H1 (cell line): ENCODE results near the gene ETV2. TPM values are rescaled to one million over a fixed set of nuclear protein-coding genes. Genes with fewer than 3 reads are reported as not detected.

Experiments used
- FOSL1 ChIP-seq: IDR thresholded peaks from 2 replicates; pipeline ENCODE4 v1.6.1; 2011; ENCODE audit warnings: mild to moderate bottlenecking, low read depth, low read length, moderate library complexity; ENCODE audit not compliant: insufficient read depth
- RBBP5 ChIP-seq: IDR thresholded peaks from 2 replicates; pipeline ENCODE4 v1.7.1; 2012; ENCODE audit warnings: low read depth, mild to moderate bottlenecking, inconsistent platforms, low read length, moderate library complexity, borderline replicate concordance
- polyA plus RNA-seq, 7 experiments: library from polyadenylated mRNA; depleted of rRNA in 3 of 7; stranded (reverse) in 5 of 7; unstranded in 2 of 7; fragments of >200 nt in 5 of 7; fragments of 200-250 nt in 2 of 7; gene quantifications; 1 replicate in 5 of 7; 2 replicates in 1 of 7; 4 replicates in 1 of 7; pipeline versions ENCODE4 v1.2.1 to v1.2.3, GENCODE V29; 2011 to 2013; ENCODE audit warnings: missing spikeins in 2 of 7, mixed read lengths in 2 of 7
- total RNA-seq: library from RNA; stranded (reverse); fragmentation: NEBNext Ultra II Directional; extraction: Animal tissue kit (Norgen Biotek cat#: 25700); gene quantifications from 2 replicates; pipeline ENCODE4 v1.2.1, GENCODE V29; 2021
- TF ChIP-seq, protein P1 (sequence below): fragments of 300-600 bp; sonication (generic); IDR thresholded peaks from 2 replicates; pipeline ENCODE4 v1.7.1; 2012; ENCODE audit warnings: low read length, moderate library complexity, mild to moderate bottlenecking, inconsistent platforms; ENCODE audit not compliant: insufficient replicate concordance

ETV2 gene
- total and polyA plus RNA-seq, 2 of the 8 experiments (the other 6 are each of a cell fraction or from before 2014, with no cell fraction given): 0.88 to 1.3 TPM

DNA sequence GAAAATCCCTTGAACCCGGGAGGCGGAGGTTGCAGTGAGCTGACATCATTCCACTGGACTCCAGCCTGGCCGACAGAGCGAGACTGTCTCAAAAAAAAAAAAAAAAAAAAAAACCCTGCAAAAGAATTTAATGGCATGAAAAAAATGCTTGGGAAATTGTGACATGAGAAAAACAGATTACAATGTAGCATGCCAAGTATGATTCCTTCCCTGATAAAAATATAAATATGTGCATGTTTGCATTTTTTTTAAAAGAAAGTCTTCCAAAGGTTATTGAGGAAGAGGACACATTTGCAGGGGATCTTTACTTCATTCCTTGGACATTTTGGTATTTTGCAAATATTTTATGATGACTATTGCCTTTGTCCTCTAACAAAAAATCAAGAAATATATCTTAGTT lies 48.3 kb downstream of the ETV2 start (continued):
- TF ChIP-seq FOSL1: no peak
- TF ChIP-seq, protein P1, sequence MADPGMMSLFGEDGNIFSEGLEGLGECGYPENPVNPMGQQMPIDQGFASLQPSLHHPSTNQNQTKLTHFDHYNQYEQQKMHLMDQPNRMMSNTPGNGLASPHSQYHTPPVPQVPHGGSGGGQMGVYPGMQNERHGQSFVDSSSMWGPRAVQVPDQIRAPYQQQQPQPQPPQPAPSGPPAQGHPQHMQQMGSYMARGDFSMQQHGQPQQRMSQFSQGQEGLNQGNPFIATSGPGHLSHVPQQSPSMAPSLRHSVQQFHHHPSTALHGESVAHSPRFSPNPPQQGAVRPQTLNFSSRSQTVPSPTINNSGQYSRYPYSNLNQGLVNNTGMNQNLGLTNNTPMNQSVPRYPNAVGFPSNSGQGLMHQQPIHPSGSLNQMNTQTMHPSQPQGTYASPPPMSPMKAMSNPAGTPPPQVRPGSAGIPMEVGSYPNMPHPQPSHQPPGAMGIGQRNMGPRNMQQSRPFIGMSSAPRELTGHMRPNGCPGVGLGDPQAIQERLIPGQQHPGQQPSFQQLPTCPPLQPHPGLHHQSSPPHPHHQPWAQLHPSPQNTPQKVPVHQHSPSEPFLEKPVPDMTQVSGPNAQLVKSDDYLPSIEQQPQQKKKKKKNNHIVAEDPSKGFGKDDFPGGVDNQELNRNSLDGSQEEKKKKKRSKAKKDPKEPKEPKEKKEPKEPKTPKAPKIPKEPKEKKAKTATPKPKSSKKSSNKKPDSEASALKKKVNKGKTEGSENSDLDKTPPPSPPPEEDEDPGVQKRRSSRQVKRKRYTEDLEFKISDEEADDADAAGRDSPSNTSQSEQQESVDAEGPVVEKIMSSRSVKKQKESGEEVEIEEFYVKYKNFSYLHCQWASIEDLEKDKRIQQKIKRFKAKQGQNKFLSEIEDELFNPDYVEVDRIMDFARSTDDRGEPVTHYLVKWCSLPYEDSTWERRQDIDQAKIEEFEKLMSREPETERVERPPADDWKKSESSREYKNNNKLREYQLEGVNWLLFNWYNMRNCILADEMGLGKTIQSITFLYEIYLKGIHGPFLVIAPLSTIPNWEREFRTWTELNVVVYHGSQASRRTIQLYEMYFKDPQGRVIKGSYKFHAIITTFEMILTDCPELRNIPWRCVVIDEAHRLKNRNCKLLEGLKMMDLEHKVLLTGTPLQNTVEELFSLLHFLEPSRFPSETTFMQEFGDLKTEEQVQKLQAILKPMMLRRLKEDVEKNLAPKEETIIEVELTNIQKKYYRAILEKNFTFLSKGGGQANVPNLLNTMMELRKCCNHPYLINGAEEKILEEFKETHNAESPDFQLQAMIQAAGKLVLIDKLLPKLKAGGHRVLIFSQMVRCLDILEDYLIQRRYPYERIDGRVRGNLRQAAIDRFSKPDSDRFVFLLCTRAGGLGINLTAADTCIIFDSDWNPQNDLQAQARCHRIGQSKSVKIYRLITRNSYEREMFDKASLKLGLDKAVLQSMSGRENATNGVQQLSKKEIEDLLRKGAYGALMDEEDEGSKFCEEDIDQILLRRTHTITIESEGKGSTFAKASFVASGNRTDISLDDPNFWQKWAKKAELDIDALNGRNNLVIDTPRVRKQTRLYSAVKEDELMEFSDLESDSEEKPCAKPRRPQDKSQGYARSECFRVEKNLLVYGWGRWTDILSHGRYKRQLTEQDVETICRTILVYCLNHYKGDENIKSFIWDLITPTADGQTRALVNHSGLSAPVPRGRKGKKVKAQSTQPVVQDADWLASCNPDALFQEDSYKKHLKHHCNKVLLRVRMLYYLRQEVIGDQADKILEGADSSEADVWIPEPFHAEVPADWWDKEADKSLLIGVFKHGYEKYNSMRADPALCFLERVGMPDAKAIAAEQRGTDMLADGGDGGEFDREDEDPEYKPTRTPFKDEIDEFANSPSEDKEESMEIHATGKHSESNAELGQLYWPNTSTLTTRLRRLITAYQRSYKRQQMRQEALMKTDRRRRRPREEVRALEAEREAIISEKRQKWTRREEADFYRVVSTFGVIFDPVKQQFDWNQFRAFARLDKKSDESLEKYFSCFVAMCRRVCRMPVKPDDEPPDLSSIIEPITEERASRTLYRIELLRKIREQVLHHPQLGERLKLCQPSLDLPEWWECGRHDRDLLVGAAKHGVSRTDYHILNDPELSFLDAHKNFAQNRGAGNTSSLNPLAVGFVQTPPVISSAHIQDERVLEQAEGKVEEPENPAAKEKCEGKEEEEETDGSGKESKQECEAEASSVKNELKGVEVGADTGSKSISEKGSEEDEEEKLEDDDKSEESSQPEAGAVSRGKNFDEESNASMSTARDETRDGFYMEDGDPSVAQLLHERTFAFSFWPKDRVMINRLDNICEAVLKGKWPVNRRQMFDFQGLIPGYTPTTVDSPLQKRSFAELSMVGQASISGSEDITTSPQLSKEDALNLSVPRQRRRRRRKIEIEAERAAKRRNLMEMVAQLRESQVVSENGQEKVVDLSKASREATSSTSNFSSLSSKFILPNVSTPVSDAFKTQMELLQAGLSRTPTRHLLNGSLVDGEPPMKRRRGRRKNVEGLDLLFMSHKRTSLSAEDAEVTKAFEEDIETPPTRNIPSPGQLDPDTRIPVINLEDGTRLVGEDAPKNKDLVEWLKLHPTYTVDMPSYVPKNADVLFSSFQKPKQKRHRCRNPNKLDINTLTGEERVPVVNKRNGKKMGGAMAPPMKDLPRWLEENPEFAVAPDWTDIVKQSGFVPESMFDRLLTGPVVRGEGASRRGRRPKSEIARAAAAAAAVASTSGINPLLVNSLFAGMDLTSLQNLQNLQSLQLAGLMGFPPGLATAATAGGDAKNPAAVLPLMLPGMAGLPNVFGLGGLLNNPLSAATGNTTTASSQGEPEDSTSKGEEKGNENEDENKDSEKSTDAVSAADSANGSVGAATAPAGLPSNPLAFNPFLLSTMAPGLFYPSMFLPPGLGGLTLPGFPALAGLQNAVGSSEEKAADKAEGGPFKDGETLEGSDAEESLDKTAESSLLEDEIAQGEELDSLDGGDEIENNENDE: no peak
- TF ChIP-seq RBBP5: no peak
